Measurements from ENCODE around the gene C4orf51. TPM values are rescaled to one million over a fixed set of nuclear protein-coding genes. Genes with fewer than 3 reads are reported as not detected.
"Not testable (repeated sequence)": the region's sequence is repeated elsewhere in the genome, so short reads cannot be mapped to it uniquely, and the experiment has no call there.

Gene C4orf51
- total RNA-seq, 1 donor from 2014 or later: not detected

DNA sequence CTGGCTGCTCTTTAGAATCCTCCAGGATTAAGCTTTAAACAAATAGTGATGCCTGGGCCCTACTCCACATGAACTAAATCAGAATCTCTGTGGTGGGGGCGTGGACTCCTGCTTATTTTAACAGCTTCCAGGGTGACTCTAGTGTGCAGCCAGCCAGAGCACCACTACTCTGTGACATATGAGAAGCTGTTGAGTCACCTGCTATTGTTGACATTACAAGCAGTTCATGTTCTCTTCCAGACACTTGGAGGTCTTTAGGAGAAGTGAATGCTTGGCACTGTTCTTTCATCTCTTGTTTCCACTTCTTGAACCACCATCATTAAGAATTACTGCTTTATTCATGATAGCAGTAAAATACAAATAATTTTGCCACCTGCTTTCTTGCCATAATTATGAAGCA lies 426 bp upstream of the C4orf51 start:
- H3K9me3 Mint-ChIP-seq: peaks cover 22% of the 10 kb centered on the region
- no peak for DNase-seq (ENCODE audit: low spot score in 2 of 2, unreplicated experiment in 2 of 2)
- H3K27ac Mint-ChIP-seq: peak overlapping the region; percentile 80
- H3K27me3 Mint-ChIP-seq (ENCODE audit: low read depth): no peaks in the 10 kb centered on the region
- H3K4me1 Mint-ChIP-seq: peaks cover 23% of the 10 kb centered on the region
- TF ChIP-seq, protein P1, sequence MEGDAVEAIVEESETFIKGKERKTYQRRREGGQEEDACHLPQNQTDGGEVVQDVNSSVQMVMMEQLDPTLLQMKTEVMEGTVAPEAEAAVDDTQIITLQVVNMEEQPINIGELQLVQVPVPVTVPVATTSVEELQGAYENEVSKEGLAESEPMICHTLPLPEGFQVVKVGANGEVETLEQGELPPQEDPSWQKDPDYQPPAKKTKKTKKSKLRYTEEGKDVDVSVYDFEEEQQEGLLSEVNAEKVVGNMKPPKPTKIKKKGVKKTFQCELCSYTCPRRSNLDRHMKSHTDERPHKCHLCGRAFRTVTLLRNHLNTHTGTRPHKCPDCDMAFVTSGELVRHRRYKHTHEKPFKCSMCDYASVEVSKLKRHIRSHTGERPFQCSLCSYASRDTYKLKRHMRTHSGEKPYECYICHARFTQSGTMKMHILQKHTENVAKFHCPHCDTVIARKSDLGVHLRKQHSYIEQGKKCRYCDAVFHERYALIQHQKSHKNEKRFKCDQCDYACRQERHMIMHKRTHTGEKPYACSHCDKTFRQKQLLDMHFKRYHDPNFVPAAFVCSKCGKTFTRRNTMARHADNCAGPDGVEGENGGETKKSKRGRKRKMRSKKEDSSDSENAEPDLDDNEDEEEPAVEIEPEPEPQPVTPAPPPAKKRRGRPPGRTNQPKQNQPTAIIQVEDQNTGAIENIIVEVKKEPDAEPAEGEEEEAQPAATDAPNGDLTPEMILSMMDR (IDR thresholded peaks at IDR 0.05; ENCODE audit: unreplicated experiment): no peak
- no peak overlapping the region for H3K4me3 Mint-ChIP-seq
- H3K36me3 Mint-ChIP-seq: peaks cover 3% of the 10 kb centered on the region

GRCh38 chr4:145680902-145681301 lies 956 bp downstream of the C4orf51 start:
- Mint-ChIP-seq H3K36me3 (peaks cover 3% of the 10 kb centered on the region), H3K27me3 (ENCODE audit: low read depth) (no peaks in the 10 kb centered on the region), H3K9me3 (peaks cover 25% of the 10 kb centered on the region), H3K4me3 (no peak overlapping the region), H3K27ac (no peak overlapping the region), H3K4me1 (peaks cover 23% of the 10 kb centered on the region)
- TF ChIP-seq, protein P1 (IDR thresholded peaks at IDR 0.05; ENCODE audit: unreplicated experiment): no peak
- DNase-seq (ENCODE audit: low spot score in 2 of 2, unreplicated experiment in 2 of 2): no peak

DNA sequence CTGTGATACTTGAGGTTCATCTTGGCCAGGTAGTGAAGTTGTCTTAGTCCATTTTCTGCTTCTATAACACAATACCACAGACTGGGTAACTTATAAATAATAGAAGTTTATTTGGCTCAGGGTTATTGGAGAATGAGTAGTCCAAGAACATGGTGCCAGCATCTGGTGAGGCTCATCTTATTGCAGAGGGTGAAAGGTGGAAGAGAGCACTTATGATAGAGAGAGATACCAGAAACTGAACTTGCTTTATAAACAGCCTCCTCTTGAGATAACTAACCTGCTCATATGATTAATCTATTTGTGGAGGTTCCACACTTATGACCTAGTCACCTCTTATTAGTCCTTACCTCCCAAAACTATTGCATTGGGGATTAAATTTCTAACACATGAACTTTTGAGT lies 1.6 kb downstream of the C4orf51 start:
- DNase-seq (ENCODE audit: low spot score in 2 of 2, unreplicated experiment in 2 of 2): no peak
- Mint-ChIP-seq H3K36me3 (peaks cover 3% of the 10 kb centered on the region), H3K4me1 (peaks cover 23% of the 10 kb centered on the region), H3K9me3 (peaks cover 23% of the 10 kb centered on the region), H3K27me3 (ENCODE audit: low read depth) (no peaks in the 10 kb centered on the region), H3K4me3 (no peak overlapping the region), H3K27ac (no peak overlapping the region)
- TF ChIP-seq, protein P1 (IDR thresholded peaks at IDR 0.05; ENCODE audit: unreplicated experiment): no peak

- H3K4me1 Mint-ChIP-seq: peaks cover 23% of the 10 kb centered on the region
- peaks cover 3% of the 10 kb centered on the region for H3K36me3 Mint-ChIP-seq
- TF ChIP-seq, protein P1 (IDR thresholded peaks at IDR 0.05; ENCODE audit: unreplicated experiment): no peak
- DNase-seq (ENCODE audit: low spot score in 2 of 2, unreplicated experiment in 2 of 2): no peak
- H3K4me3 Mint-ChIP-seq: no peak overlapping the region
- H3K27me3 Mint-ChIP-seq (ENCODE audit: low read depth): no peaks in the 10 kb centered on the region
- peaks cover 19% of the 10 kb centered on the region for H3K9me3 Mint-ChIP-seq
- no peak overlapping the region for H3K27ac Mint-ChIP-seq
Measured at GRCh38 chr4:145681956-145682355, 2.0 kb downstream of the C4orf51 start.

- H3K9me3 Mint-ChIP-seq: peaks cover 14% of the 10 kb centered on the region
- no peaks in the 10 kb centered on the region for H3K27me3 Mint-ChIP-seq (ENCODE audit: low read depth)
- H3K4me3 Mint-ChIP-seq: no peak overlapping the region
- TF ChIP-seq, protein P1 (IDR thresholded peaks at IDR 0.05; ENCODE audit: unreplicated experiment): no peak
- H3K27ac Mint-ChIP-seq: no peak overlapping the region
- H3K36me3 Mint-ChIP-seq: no peaks in the 10 kb centered on the region
- no peaks in the 10 kb centered on the region for H3K4me1 Mint-ChIP-seq
- no peak for DNase-seq (ENCODE audit: low spot score in 2 of 2, unreplicated experiment in 2 of 2)
Measured at GRCh38 chr4:145686991-145687390, 7.0 kb downstream of the C4orf51 start.

DNA sequence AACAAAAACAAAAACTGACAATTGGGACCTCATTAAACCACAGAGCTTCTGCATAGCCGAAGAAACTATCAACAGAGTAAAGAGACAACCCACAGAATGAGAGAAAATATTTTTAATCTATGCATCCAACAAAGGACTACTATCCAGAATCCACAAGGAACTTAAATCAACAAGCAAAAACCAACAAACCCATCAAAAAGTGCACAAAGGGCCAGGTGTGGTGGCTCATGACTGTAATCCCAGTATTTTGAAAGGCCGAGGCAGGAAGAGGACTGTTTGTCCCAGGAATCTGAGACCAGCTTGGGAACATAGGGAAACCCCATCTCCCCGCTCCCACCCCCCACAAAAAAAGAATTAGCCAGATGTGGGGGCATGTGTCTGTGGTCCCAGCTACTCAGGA lies 10.7 kb downstream of the C4orf51 start:
- TF ChIP-seq, protein P1 (IDR thresholded peaks at IDR 0.05; ENCODE audit: unreplicated experiment): no peak
- Mint-ChIP-seq H3K27me3 (ENCODE audit: low read depth) (no peaks in the 10 kb centered on the region), H3K9me3 (peaks cover 22% of the 10 kb centered on the region), H3K4me1 (no peaks in the 10 kb centered on the region), H3K27ac (no peak overlapping the region), H3K4me3 (no peak overlapping the region), H3K36me3 (peaks cover 5% of the 10 kb centered on the region)
- no peak for DNase-seq (ENCODE audit: low spot score in 2 of 2, unreplicated experiment in 2 of 2)

- H3K27ac Mint-ChIP-seq; H3K4me1 Mint-ChIP-seq; H3K4me3 Mint-ChIP-seq; DNase-seq (ENCODE audit: low spot score in 2 of 2, unreplicated experiment in 2 of 2); H3K27me3 Mint-ChIP-seq (ENCODE audit: low read depth); H3K36me3 Mint-ChIP-seq: not testable (repeated sequence)
- H3K9me3 Mint-ChIP-seq: peaks cover 23% of the 10 kb centered on the region
Measured at GRCh38 chr4:145691416-145691815, 11.5 kb downstream of the C4orf51 start.

Measured in mesothelial cell of epicardium (in vitro differentiated cells).